HEK293 (cell line): ENCODE results near the gene RBM39.

Source experiments
- CTCF ChIA-PET: fragments of 350-600 bp; formaldehyde crosslinking; extraction: SDS; loops from one replicate; lab custom pipeline; 2021; ENCODE audit warnings: antibody characterized with exemption; lab: Yijun Ruan, JAX
- POLR2A ChIA-PET: fragments of 300-600 bp; formaldehyde crosslinking; extraction: SDS; loops from one replicate; lab custom pipeline; 2020; ENCODE audit warnings: antibody characterized with exemption, inconsistent platforms; lab: Yijun Ruan, JAX
- H3K27ac ChIP-seq: fragments of 200-500 bp; sonication (Bioruptor generic); 2 replicates; pipeline ENCODE4 v1.5.1; 2014; ENCODE audit warnings: low read depth, low read length, control low read depth, inconsistent platforms; ENCODE audit errors: extremely low read depth
- H3K36me3 ChIP-seq, 2 experiments: fragments of 200-500 bp in 1 of 2; sonication (Bioruptor generic) in 1 of 2; 1 replicate in 1 of 2; 2 replicates in 1 of 2; pipeline ENCODE4 v1.5.1; 2014 to 2017; ENCODE audit warnings: inconsistent platforms in 2 of 2, low read length in 2 of 2; ENCODE audit not compliant: control insufficient read depth in 2 of 2, insufficient read depth in 1 of 2
- H3K4me1 ChIP-seq: fragments of 200-500 bp; sonication (Bioruptor generic); 2 replicates; pipeline ENCODE4 v1.5.1; 2014; ENCODE audit warnings: mild to moderate bottlenecking, low read length, inconsistent platforms; ENCODE audit not compliant: control insufficient read depth, insufficient read depth
- H3K4me3 ChIP-seq: 2 replicates; pipeline ENCODE4 v1.5.1; 2011; ENCODE audit warnings: low read depth, mild to moderate bottlenecking, control low read depth, low read length, moderate library complexity
- H3K9me3 ChIP-seq: fragments of 200-500 bp; sonication (Bioruptor generic); 2 replicates; pipeline ENCODE4 v1.5.1; 2014; ENCODE audit warnings: low read depth, low read length, inconsistent platforms; ENCODE audit not compliant: control insufficient read depth, insufficient read depth
- FEZF1 ChIP-seq: fragments of 450-650 bp; formaldehyde crosslinking; IDR thresholded peaks from 2 replicates; pipeline ENCODE4 v1.5.1; 2016; ENCODE audit warnings: missing biosample characterization, missing genetic modification characterization
- GFI1B ChIP-seq: fragments of 450-650 bp; formaldehyde crosslinking; IDR thresholded peaks from 2 replicates; pipeline ENCODE4 v1.5.1; 2016; ENCODE audit warnings: missing biosample characterization, missing genetic modification characterization
- GLIS1 ChIP-seq: fragments of 450-650 bp; formaldehyde crosslinking; IDR thresholded peaks from 2 replicates; pipeline ENCODE4 v1.5.1; 2016; ENCODE audit warnings: missing biosample characterization, missing genetic modification characterization
- IKZF3 ChIP-seq: fragments of 450-650 bp; IDR thresholded peaks from 2 replicates; pipeline ENCODE4 v1.5.0; 2018; ENCODE audit warnings: missing biosample characterization, mild to moderate bottlenecking, missing genetic modification characterization, moderate library complexity
- MYNN ChIP-seq: fragments of 450-650 bp; formaldehyde crosslinking; IDR thresholded peaks from 2 replicates; pipeline ENCODE4 v1.5.1; 2016; ENCODE audit warnings: missing biosample characterization, missing genetic modification characterization, borderline replicate concordance
- SCRT2 ChIP-seq: fragments of 450-650 bp; formaldehyde crosslinking; IDR thresholded peaks from 2 replicates; pipeline ENCODE4 v1.5.1; 2016; ENCODE audit warnings: missing biosample characterization, missing genetic modification characterization
- SP2 ChIP-seq: fragments of 450-650 bp; formaldehyde crosslinking; IDR thresholded peaks from 2 replicates; pipeline ENCODE4 v1.5.1; 2016; ENCODE audit warnings: missing biosample characterization, missing genetic modification characterization
- SP3 ChIP-seq: fragments of 450-650 bp; formaldehyde crosslinking; IDR thresholded peaks from 2 replicates; pipeline ENCODE4 v1.5.1; 2016; ENCODE audit warnings: missing biosample characterization, missing genetic modification characterization
- ZBTB17 ChIP-seq: fragments of 450-650 bp; formaldehyde crosslinking; IDR thresholded peaks from 2 replicates; pipeline ENCODE4 v1.5.1; 2016; ENCODE audit warnings: missing biosample characterization, missing genetic modification characterization
- ZBTB48 ChIP-seq: fragments of 450-650 bp; formaldehyde crosslinking; IDR thresholded peaks from 2 replicates; pipeline ENCODE4 v1.5.1; 2016; ENCODE audit warnings: missing biosample characterization, missing genetic modification characterization
- ZNF132 ChIP-seq: fragments of 450-650 bp; formaldehyde crosslinking; IDR thresholded peaks from 2 replicates; pipeline ENCODE4 v1.5.1; 2017; ENCODE audit warnings: missing biosample characterization, missing genetic modification characterization, borderline replicate concordance
- ZNF248 ChIP-seq: fragments of 450-650 bp; formaldehyde crosslinking; IDR thresholded peaks from 2 replicates; pipeline ENCODE4 v1.5.1; 2017; ENCODE audit warnings: missing biosample characterization, missing genetic modification characterization
- ZNF335 ChIP-seq: fragments of 450-650 bp; formaldehyde crosslinking; conservative IDR thresholded peaks from 2 replicates; pipeline ENCODE4 v1.5.1; 2016; ENCODE audit warnings: missing biosample characterization, missing genetic modification characterization
- ZNF366 ChIP-seq: fragments of 450-650 bp; formaldehyde crosslinking; conservative IDR thresholded peaks from 2 replicates; pipeline ENCODE4 v1.5.1; 2016; ENCODE audit warnings: missing biosample characterization, missing genetic modification characterization
- ZNF48 ChIP-seq: fragments of 450-650 bp; formaldehyde crosslinking; IDR thresholded peaks from 2 replicates; pipeline ENCODE4 v1.5.1; 2016; ENCODE audit warnings: missing biosample characterization, missing genetic modification characterization
- ZNF670 ChIP-seq: fragments of 450-650 bp; formaldehyde crosslinking; IDR thresholded peaks from 2 replicates; pipeline ENCODE4 v1.5.1; 2016; ENCODE audit warnings: missing biosample characterization, missing genetic modification characterization, low read depth
- ZNF792 ChIP-seq: fragments of 450-650 bp; formaldehyde crosslinking; IDR thresholded peaks from 2 replicates; pipeline ENCODE4 v1.5.1; 2016; ENCODE audit warnings: missing biosample characterization, missing genetic modification characterization
- TF ChIP-seq, protein P1 (sequence below): fragments of 450-650 bp; formaldehyde crosslinking; IDR thresholded peaks from 2 replicates; pipeline ENCODE4 v1.5.1; 2016; ENCODE audit warnings: missing biosample characterization, missing genetic modification characterization

The RBM39 gene

DNA sequence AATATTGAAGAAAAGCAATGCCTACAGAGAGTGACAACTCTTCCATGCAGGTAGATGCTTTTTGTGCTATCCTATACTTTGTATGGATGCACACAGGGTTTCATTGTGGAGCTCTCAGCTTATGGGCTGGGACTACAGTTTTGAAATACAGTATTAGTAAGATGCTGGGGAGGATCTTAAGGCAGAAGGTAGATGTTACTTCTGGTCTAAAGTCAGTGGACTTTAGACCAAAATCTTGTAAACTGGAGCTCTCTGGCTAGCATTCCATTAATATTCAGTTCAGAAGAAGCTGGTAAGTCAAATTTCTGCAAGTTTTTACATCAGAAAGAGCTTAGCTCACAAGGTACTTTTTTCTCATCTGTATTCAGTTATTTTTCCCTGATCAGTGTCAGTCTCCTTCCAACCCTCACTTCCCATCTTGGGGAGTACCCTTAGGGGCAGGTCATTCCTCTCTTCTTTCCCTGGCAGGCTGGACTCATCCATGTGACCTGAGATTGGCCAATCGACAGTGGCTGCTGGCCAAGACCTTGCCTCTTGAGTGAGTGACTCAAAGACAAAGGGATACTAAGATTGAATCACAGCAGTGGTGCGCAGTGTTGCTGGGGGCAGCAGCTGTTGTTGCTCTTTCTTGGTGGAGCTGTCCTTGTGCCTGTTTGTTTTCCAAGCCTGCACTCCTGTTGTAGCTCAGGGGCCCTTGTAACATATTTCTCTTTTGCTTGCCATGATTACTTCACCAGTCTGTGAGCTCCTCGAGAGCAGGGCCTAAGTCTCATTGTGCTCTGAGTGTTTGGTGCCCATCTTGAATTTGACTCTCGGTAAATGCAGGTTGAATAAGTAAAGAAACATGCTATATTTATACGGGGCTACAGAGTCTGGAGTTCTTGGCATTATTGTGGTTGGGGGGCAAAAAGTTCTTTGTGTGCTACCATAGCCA is 26.9 kb upstream of the RBM39 start:
- CTCF ChIA-PET = interaction anchor here (1.0 to 1.8 kb wide), 2 partner anchors 27 to 115 kb away, joined by 5 read pairs; partner anchors contain the start of gene RBM39
- TF ChIP-seq SP2 (tag by site-specific recombination) (peak; percentile 67), SCRT2 (tag by site-specific recombination) (peak; percentile 57; the same call in 1 of the 2 replicates), IKZF3 (tag by site-specific recombination) (0 out of 2 replicates have a peak, but pooled peaks have one; percentile 22), ZNF48 (tag by site-specific recombination) (no peak), ZBTB48 (tag by site-specific recombination) (peak; percentile 86), SP3 (0 out of 2 replicates have a peak, but pooled peaks have one; percentile 13), MYNN (tag by site-specific recombination) (no peak), GFI1B (tag by site-specific recombination) (peak; percentile 75), ZNF792 (no peak), ZNF335 (tag by site-specific recombination) (peak; percentile 89), GLIS1 (tag by site-specific recombination) (peak; percentile 12; the same call in 1 of the 2 replicates), ZNF670 (tag by site-specific recombination) (no peak), FEZF1 (peak; percentile 56), ZNF366 (tag by site-specific recombination) (peak; percentile 77), ZBTB17 (tag by site-specific recombination) (peak; percentile 93), ZNF132 (no peak)
- TF ChIP-seq, protein P1, sequence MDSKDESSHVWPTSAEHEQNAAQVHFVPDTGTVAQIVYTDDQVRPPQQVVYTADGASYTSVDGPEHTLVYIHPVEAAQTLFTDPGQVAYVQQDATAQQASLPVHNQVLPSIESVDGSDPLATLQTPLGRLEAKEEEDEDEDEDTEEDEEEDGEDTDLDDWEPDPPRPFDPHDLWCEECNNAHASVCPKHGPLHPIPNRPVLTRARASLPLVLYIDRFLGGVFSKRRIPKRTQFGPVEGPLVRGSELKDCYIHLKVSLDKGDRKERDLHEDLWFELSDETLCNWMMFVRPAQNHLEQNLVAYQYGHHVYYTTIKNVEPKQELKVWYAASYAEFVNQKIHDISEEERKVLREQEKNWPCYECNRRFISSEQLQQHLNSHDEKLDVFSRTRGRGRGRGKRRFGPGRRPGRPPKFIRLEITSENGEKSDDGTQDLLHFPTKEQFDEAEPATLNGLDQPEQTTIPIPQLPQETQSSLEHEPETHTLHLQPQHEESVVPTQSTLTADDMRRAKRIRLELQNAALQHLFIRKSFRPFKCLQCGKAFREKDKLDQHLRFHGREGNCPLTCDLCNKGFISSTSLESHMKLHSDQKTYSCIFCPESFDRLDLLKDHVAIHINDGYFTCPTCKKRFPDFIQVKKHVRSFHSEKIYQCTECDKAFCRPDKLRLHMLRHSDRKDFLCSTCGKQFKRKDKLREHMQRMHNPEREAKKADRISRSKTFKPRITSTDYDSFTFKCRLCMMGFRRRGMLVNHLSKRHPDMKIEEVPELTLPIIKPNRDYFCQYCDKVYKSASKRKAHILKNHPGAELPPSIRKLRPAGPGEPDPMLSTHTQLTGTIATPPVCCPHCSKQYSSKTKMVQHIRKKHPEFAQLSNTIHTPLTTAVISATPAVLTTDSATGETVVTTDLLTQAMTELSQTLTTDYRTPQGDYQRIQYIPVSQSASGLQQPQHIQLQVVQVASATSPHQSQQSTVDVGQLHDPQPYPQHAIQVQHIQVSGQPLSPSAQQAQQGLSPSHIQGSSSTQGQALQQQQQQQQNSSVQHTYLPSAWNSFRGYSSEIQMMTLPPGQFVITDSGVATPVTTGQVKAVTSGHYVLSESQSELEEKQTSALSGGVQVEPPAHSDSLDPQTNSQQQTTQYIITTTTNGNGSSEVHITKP (tag by site-specific recombination) = peak; percentile 54; the same call in 1 of the 2 replicates
- TF ChIP-seq, all 188 proteins: peak for 12
- Histone ChIP-seq H3K4me3 (no peak overlapping the region), H3K9me3 (no peaks in the 10 kb centered on the region), H3K4me1 (peaks cover 7% of the 10 kb centered on the region), H3K27ac (0 out of 2 replicates have a peak overlapping the region, but pooled peaks have one; percentile 37), H3K36me3 (no peaks in the 10 kb centered on the region)
- POLR2A ChIA-PET = interaction anchor here (1.8 to 7.5 kb wide), 2 partner anchors 26 to 41 kb away, joined by 4 to 109 read pairs; partner anchors contain the start of gene RBM39

DNA sequence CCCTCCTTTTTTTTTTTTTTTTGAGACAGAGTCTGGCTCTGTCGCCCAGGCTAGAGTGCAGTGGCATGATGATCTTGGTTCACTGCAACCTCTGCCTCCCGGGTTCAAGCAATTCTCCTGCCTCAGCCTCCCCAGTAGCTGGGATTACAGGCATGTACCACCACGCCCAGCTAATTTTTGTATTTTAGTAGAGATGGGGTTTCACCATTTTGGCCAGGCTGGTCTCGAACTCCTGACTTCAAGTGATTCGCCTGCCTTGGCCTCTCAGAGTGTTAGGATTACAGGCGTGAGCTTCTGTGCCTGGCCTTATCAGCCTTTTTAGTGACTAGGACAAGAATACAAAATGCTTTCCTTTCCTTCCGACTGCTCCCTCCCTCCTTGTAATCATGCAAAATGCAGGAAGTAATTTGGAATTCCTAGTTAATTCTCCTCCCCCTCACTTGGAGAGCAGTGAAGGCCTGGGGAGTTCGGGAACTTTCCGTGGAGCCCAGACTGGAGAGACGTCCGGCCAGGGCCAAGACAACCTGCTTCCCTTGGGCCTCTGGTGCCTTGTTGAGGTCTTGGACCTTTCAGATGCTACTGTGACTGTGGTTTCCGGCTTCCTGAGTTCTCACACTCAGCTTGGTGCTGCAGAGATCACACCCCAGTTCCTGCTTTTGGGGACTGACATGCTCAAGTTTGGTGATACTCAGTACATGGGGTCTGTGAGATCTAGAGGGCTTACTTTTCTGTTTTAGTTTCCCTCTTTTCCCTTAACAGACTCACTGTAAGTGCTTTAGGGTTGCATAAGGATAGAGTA is 25.8 kb upstream of the RBM39 start:
- TF ChIP-seq ZNF248 (tag by site-specific recombination) (no peak), ZNF335 (tag by site-specific recombination) (0 out of 2 replicates have a peak, but pooled peaks have one; percentile 14)
- Histone ChIP-seq H3K36me3 (no peaks in the 10 kb centered on the region), H3K27ac (no peak overlapping the region), H3K4me3 (no peak overlapping the region), H3K4me1 (peaks cover 2% of the 10 kb centered on the region), H3K9me3 (no peaks in the 10 kb centered on the region)
- POLR2A ChIA-PET = interaction anchor here (1.8 to 7.5 kb wide), 2 partner anchors 25 to 40 kb away, joined by 4 to 109 read pairs; partner anchors contain the start of gene RBM39
- CTCF ChIA-PET = interaction anchor here (1.8 kb wide), 1 partner anchor 26 kb away, joined by 5 read pairs; the partner anchor contains the start of gene RBM39
